ENCODE results near the gene PROCA1. TPM values are rescaled to one million over a fixed set of nuclear protein-coding genes. Genes with fewer than 3 reads are reported as not detected.
A peak's percentile ranks its signal among the peaks of the same experiment; 100 is the strongest.

The PROCA1 gene
- total RNA-seq, 1 experiment from 2014 or later, result 4.9 TPM

GRCh38 chr17:28714281-28714680 is 2.6 kb upstream of the PROCA1 start:
- ATAC-seq, result no peak
- no peak for DNase-seq (ENCODE audit: low read depth, low spot score)
- Histone ChIP-seq H3K27ac (ENCODE audit: low read length) (no peak overlapping the region), H3K4me1 (ENCODE audit: control insufficient read depth, insufficient read depth, low read length) (peaks cover 40% of the 10 kb centered on the region), H3K9me3 (ENCODE audit: control insufficient read depth, insufficient read depth, low read depth, low read length) (no peaks in the 10 kb centered on the region), H3K4me3 (ENCODE audit: low read depth in 2 of 2, low read length in 2 of 2) (no peak overlapping the region), H3K27me3 (ENCODE audit: control insufficient read depth, insufficient read depth, low read length) (no peaks in the 10 kb centered on the region), H3K36me3 (ENCODE audit: control insufficient read depth, insufficient read depth, low read length) (peaks cover 5% of the 10 kb centered on the region)
- no peak for TF ChIP-seq SIN3A (IDR thresholded peaks at IDR 0.05; ENCODE audit: borderline replicate concordance, insufficient read depth, low read depth, low read length)
- no peak; the same call in 1 of the 2 replicates for TF ChIP-seq CTCF (IDR thresholded peaks at IDR 0.05)
- TF ChIP-seq POLR2AphosphoS5 (IDR thresholded peaks at IDR 0.05; ENCODE audit: low read depth, low read length), result no peak
- no peak for TF ChIP-seq TCF7L2 (IDR thresholded peaks at IDR 0.05; ENCODE audit: low read depth, low read length)
- TF ChIP-seq, protein P1, sequence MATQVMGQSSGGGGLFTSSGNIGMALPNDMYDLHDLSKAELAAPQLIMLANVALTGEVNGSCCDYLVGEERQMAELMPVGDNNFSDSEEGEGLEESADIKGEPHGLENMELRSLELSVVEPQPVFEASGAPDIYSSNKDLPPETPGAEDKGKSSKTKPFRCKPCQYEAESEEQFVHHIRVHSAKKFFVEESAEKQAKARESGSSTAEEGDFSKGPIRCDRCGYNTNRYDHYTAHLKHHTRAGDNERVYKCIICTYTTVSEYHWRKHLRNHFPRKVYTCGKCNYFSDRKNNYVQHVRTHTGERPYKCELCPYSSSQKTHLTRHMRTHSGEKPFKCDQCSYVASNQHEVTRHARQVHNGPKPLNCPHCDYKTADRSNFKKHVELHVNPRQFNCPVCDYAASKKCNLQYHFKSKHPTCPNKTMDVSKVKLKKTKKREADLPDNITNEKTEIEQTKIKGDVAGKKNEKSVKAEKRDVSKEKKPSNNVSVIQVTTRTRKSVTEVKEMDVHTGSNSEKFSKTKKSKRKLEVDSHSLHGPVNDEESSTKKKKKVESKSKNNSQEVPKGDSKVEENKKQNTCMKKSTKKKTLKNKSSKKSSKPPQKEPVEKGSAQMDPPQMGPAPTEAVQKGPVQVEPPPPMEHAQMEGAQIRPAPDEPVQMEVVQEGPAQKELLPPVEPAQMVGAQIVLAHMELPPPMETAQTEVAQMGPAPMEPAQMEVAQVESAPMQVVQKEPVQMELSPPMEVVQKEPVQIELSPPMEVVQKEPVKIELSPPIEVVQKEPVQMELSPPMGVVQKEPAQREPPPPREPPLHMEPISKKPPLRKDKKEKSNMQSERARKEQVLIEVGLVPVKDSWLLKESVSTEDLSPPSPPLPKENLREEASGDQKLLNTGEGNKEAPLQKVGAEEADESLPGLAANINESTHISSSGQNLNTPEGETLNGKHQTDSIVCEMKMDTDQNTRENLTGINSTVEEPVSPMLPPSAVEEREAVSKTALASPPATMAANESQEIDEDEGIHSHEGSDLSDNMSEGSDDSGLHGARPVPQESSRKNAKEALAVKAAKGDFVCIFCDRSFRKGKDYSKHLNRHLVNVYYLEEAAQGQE (IDR thresholded peaks at IDR 0.05; ENCODE audit: insufficient read depth in 1 of 2, low read depth in 2 of 2, low read length in 1 of 2), result no peak
- ChIA-PET POLR2A (no interaction called here), CTCF (interaction anchor here (0.5 to 0.7 kb wide), 2 partner anchors 13 to 67 kb away, joined by 3 read pairs; no protein-coding TSS in a partner anchor)
- intact Hi-C loops (cut with micrococcal nuclease; ENCODE audit: unreplicated experiment) (no loop called here), in situ Hi-C loops (cut with HindIII; ENCODE audit: low pct_unique_long_range_greater_than_20kb, low sequenced_read_pairs) (no loop called here)
- BruUV-seq (replicated peaks), result no TSS peak

GRCh38 chr17:28712705-28713415 is 1.2 kb upstream of the PROCA1 start:
- peaks cover 29% of the 10 kb centered on the region for H3K4me1 ChIP-seq (ENCODE audit: control insufficient read depth, insufficient read depth, low read length)
- BruUV-seq (replicated peaks), result no TSS peak
- H3K9me3 ChIP-seq (ENCODE audit: control insufficient read depth, insufficient read depth, low read depth, low read length), result no peaks in the 10 kb centered on the region
- H3K27me3 ChIP-seq (ENCODE audit: control insufficient read depth, insufficient read depth, low read length), result no peaks in the 10 kb centered on the region
- no peak for DNase-seq (ENCODE audit: low read depth, low spot score)
- in situ Hi-C loops (cut with HindIII; ENCODE audit: low pct_unique_long_range_greater_than_20kb, low sequenced_read_pairs) (no loop called here), intact Hi-C loops (cut with micrococcal nuclease; ENCODE audit: unreplicated experiment) (no loop called here)
- CTCF ChIA-PET, result no interaction called here
- no peak for TF ChIP-seq TCF7L2 (IDR thresholded peaks at IDR 0.05; ENCODE audit: low read depth, low read length)
- TF ChIP-seq, protein P1 (IDR thresholded peaks at IDR 0.05; ENCODE audit: insufficient read depth in 1 of 2, low read depth in 2 of 2, low read length in 1 of 2), result no peak
- peaks cover 5% of the 10 kb centered on the region for H3K36me3 ChIP-seq (ENCODE audit: control insufficient read depth, insufficient read depth, low read length)
- no peak overlapping the region; a peak in 1 of 4 replicates for H3K4me3 ChIP-seq (ENCODE audit: low read depth in 2 of 2, low read length in 2 of 2)
- POLR2A ChIA-PET, result interaction anchor here (2.5 kb wide), 1 partner anchor 7 kb away, joined by 39 read pairs; the partner anchor contains the start of gene RPL23A
- no peak for ATAC-seq
- H3K27ac ChIP-seq (ENCODE audit: low read length), result peak overlapping the region; percentile 92
